Adrenal gland (tissue), 5 donors: Measurements from ENCODE around the gene SAMD1.
"Not testable (repeated sequence)": the region's sequence is repeated elsewhere in the genome, so short reads cannot be mapped to it uniquely, and the experiment has no call there.

ENCODE experiments used
- CTCF ChIP-seq, 6 experiments: fragments of 450-650 bp in 4 of 6; fragments of 200-600 bp in 2 of 6; sonication (generic) in 1 of 6; IDR thresholded peaks; 1 replicate in 5 of 6; 2 replicates in 1 of 6; pipeline versions ENCODE4 v1.5.1 to v1.8.0; 2016 to 2021; ENCODE audit warnings: antibody characterized with exemption in 6 of 6, mild to moderate bottlenecking in 2 of 6, moderate library complexity in 1 of 6
- POLR2A ChIP-seq, 2 donors: fragments of 450-650 bp; IDR thresholded peaks; one replicate each; pipeline ENCODE4 v1.6.1; 2017; ENCODE audit warnings: antibody characterized with exemption in 2 of 2, mild to moderate bottlenecking in 2 of 2, moderate library complexity in 1 of 2
- donor health status: DM: no; HTN: no; CAD: no.

- TF ChIP-seq POLR2A, CTCF (IDR thresholded peaks at IDR 0.05): not testable (repeated sequence)
These were observed 39.6 kb downstream of the SAMD1 start for GRCh38 chr19:14050961-14051360.
